ENCODE results near the gene CMTM3.
A peak's percentile ranks its signal among the peaks of the same experiment; 100 is the strongest.
"Not testable (repeated sequence)": the region's sequence is repeated elsewhere in the genome, so short reads cannot be mapped to it uniquely, and the experiment has no call there.

CMTM3 gene

GRCh38 chr16:66604376-66605176 lies at the start of gene CMTM3:
CMTM3 (plus strand) TSS chr16:66604704; CDS start chr16:66604806, 102 bp downstream.
- peak; percentile 66 for DNase-seq

- DNase-seq, result no peak
These were observed 44.4 kb upstream of the CMTM3 start for GRCh38 chr16:66560107-66560506.

- no peak for DNase-seq
These were observed 43.0 kb upstream of the CMTM3 start for GRCh38 chr16:66561381-66562080.

GRCh38 chr16:66562409-66562808 lies 42.1 kb upstream of the CMTM3 start:
- peak; percentile 13 for DNase-seq

GRCh38 chr16:66562986-66563385 lies 41.5 kb upstream of the CMTM3 start:
- DNase-seq, result peak; percentile 89

- no peak for DNase-seq
These were observed 40.8 kb upstream of the CMTM3 start for GRCh38 chr16:66563574-66564334.

GRCh38 chr16:66566051-66566901 lies 38.2 kb upstream of the CMTM3 start, which contains the start of gene CMTM1:
CMTM1 (plus strand) TSS chr16:66566439; CDS start chr16:66566514, 75 bp downstream.
- no peak for DNase-seq

- DNase-seq, result not testable (repeated sequence)
These were observed 37.2 kb upstream of the CMTM3 start for GRCh38 chr16:66567270-66567669.

- DNase-seq, result no peak
These were observed 36.1 kb upstream of the CMTM3 start for GRCh38 chr16:66568355-66568754.

- no peak for DNase-seq
These were observed 35.4 kb upstream of the CMTM3 start for GRCh38 chr16:66569131-66569530.

- DNase-seq, result peak; percentile 59
These were observed 34.6 kb upstream of the CMTM3 start for GRCh38 chr16:66569827-66570405.

GRCh38 chr16:66572356-66572755 lies 32.1 kb upstream of the CMTM3 start:
- DNase-seq, result peak; percentile 83

- DNase-seq, result no peak
These were observed 30.4 kb upstream of the CMTM3 start for GRCh38 chr16:66574081-66574480.

GRCh38 chr16:66574531-66574930 lies 30.0 kb upstream of the CMTM3 start:
- DNase-seq, result peak; percentile 82

GRCh38 chr16:66575060-66575459 lies 29.4 kb upstream of the CMTM3 start:
- DNase-seq, result peak; percentile 80

- DNase-seq, result no peak
These were observed 28.2 kb upstream of the CMTM3 start for GRCh38 chr16:66576296-66576695.

- peak; percentile 51 for DNase-seq
These were observed 25.6 kb upstream of the CMTM3 start, which contains the start of gene CMTM2 for GRCh38 chr16:66578651-66579531. CMTM2 (plus strand) TSS chr16:66579463; CDS start chr16:66579608, 145 bp downstream.

GRCh38 chr16:66580605-66581209 lies 23.8 kb upstream of the CMTM3 start:
- no peak for DNase-seq

GRCh38 chr16:66581246-66581952 lies 23.1 kb upstream of the CMTM3 start:
- DNase-seq, result no peak

Data from hematopoietic multipotent progenitor cell treated with erythropoietin and hydrocortisone succinate and interleukin-3 and kit ligand, for 6 days (in vitro differentiated cells).